ENCODE data around the gene TCHP.

- TF ChIP-seq CTCF (IDR thresholded peaks at IDR 0.05) (no peak), POLR2AphosphoS5 (IDR thresholded peaks at IDR 0.05) (no peak)
Measured at GRCh38 chr12:109873653-109874052, 26.4 kb upstream of the TCHP start.
